Measurements from ENCODE around the gene UNC5B.

Gene UNC5B

DNA sequence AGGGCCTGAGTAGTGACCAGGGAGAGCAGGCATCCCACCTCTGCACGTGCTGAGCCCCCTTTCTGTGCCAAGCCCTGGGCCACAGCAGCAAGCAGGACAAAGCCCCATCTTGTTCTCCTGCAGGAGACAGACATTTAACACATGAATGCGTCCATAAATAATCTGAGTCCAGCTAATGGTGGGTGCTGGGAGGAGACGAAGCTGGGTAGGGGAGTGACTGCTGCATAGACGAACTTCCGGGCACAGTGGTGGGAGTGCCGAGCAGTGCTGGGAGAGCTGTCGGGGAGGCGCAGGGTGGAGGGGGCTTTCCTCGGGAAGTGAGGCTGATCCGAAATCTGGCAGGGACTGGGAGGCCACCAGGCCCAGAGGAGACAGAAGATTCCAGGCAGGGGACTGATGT is 71.5 kb downstream of the UNC5B start:
- H3K36me3 ChIP-seq (ENCODE audit: control insufficient read depth in 1 of 2, insufficient read depth in 2 of 2, low read length in 2 of 2) = peaks cover 86 to 89% of the 10 kb centered on the region in 2 experiments
- no peak overlapping the region for H3K27ac ChIP-seq (ENCODE audit: low read depth, low read length)
- no peak overlapping the region for H2BK120ac ChIP-seq (ENCODE audit: insufficient read depth, low read length, poor library complexity)
- H3K79me2 ChIP-seq (ENCODE audit: control insufficient read depth, insufficient read depth, low read length, poor library complexity) = no peaks in the 10 kb centered on the region
- no peak overlapping the region for H3K23ac ChIP-seq (ENCODE audit: low read length)
- H3K18ac ChIP-seq (ENCODE audit: low read length) = no peak overlapping the region
- no peak overlapping the region for H3K4me2 ChIP-seq (ENCODE audit: low read length)
- H2AFZ ChIP-seq (ENCODE audit: insufficient read depth, low read length, poor library complexity) = no peak overlapping the region
- no peak overlapping the region for H2AK5ac ChIP-seq (ENCODE audit: low read length)
- no peak overlapping the region for H3K9ac ChIP-seq (ENCODE audit: low read length)
- H3K4me3 ChIP-seq (ENCODE audit: low read depth, low read length) = no peak overlapping the region
- no peak overlapping the region for H4K12ac ChIP-seq (ENCODE audit: low read depth, low read length)
- no peak overlapping the region for H2BK12ac ChIP-seq (ENCODE audit: low read length)
- H4K8ac ChIP-seq (ENCODE audit: low read depth, low read length) = no peak overlapping the region
- no CpG with 5 or more reads among the region's 10 CpGs for WGBS (ENCODE audit: extremely low coverage, insufficient coverage, insufficient read length)
- H4K91ac ChIP-seq (ENCODE audit: low read depth, low read length) = no peak overlapping the region
- H3K4ac ChIP-seq (ENCODE audit: low read depth, low read length) = no peak overlapping the region
- no peak overlapping the region for H3K14ac ChIP-seq (ENCODE audit: low read length)
- H3K4me1 ChIP-seq (ENCODE audit: control insufficient read depth in 1 of 2, insufficient read depth in 2 of 2, low read length in 2 of 2) = peaks cover 0 to under 1% of the 10 kb centered on the region in 2 experiments
- no peaks in the 10 kb centered on the region for H3K79me1 ChIP-seq (ENCODE audit: low read length)
- peaks cover 4% of the 10 kb centered on the region for H3K9me3 ChIP-seq (ENCODE audit: insufficient read depth, low read depth, low read length)
- H2BK5ac ChIP-seq (ENCODE audit: low read depth, low read length, poor library complexity) = no peak overlapping the region
- no peak for DNase-seq
- no peaks in the 10 kb centered on the region for H3K27me3 ChIP-seq (ENCODE audit: insufficient read depth, low read length)

DNA sequence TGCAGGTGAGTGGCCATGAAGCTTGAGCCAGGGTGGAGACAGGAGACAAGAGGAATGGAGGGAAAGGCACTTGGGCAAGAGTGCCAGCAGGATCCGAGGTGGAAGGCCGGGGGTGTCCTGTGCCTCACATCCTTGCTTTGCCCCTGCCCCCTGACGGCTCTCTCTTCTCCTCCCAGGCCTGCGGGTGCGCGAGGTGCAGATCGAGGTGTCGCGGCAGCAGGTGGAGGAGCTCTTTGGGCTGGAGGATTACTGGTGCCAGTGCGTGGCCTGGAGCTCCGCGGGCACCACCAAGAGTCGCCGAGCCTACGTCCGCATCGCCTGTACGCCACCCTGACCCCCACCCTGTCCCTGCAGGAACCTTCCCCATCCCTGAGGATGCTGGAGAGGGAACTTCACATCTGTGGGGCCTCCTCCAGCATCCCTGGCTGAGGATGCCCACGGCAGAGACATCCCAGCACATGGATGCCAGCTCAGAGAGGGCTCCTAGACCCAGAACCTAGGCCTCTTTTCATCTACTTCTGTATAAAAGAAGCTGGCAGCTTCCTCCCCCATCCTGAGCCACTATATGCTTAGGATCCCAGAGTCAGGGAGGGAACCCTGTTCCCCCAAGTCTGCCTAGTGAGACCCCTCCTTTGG is 72.3 kb downstream of the UNC5B start:
- no peak overlapping the region for H4K8ac ChIP-seq (ENCODE audit: low read depth, low read length)
- no peak overlapping the region for H3K4me2 ChIP-seq (ENCODE audit: low read length)
- no peak overlapping the region for H3K18ac ChIP-seq (ENCODE audit: low read length)
- H2BK5ac ChIP-seq (ENCODE audit: low read depth, low read length, poor library complexity) = no peak overlapping the region
- peaks cover 4% of the 10 kb centered on the region for H3K9me3 ChIP-seq (ENCODE audit: insufficient read depth, low read depth, low read length)
- no peaks in the 10 kb centered on the region for H3K79me1 ChIP-seq (ENCODE audit: low read length)
- no peak overlapping the region for H3K14ac ChIP-seq (ENCODE audit: low read length)
- H3K4ac ChIP-seq (ENCODE audit: low read depth, low read length) = no peak overlapping the region
- no peak overlapping the region for H3K9ac ChIP-seq (ENCODE audit: low read length)
- DNase-seq = no peak
- no peak overlapping the region for H3K23ac ChIP-seq (ENCODE audit: low read length)
- H2AK5ac ChIP-seq (ENCODE audit: low read length) = no peak overlapping the region
- H3K36me3 ChIP-seq (ENCODE audit: control insufficient read depth in 1 of 2, insufficient read depth in 2 of 2, low read length in 2 of 2) = peaks cover 87 to 90% of the 10 kb centered on the region in 2 experiments
- H3K27me3 ChIP-seq (ENCODE audit: insufficient read depth, low read length) = no peaks in the 10 kb centered on the region
- WGBS (ENCODE audit: extremely low coverage, insufficient coverage, insufficient read length) = no CpG with 5 or more reads among the region's 19 CpGs
- no peak overlapping the region for H2AFZ ChIP-seq (ENCODE audit: insufficient read depth, low read length, poor library complexity)
- H3K4me1 ChIP-seq (ENCODE audit: control insufficient read depth in 1 of 2, insufficient read depth in 2 of 2, low read length in 2 of 2) = no peaks in the 10 kb centered on the region
- H3K27ac ChIP-seq (ENCODE audit: low read depth, low read length) = no peak overlapping the region
- no peak overlapping the region for H4K12ac ChIP-seq (ENCODE audit: low read depth, low read length)
- no peaks in the 10 kb centered on the region for H3K79me2 ChIP-seq (ENCODE audit: control insufficient read depth, insufficient read depth, low read length, poor library complexity)
- no peak overlapping the region for H4K91ac ChIP-seq (ENCODE audit: low read depth, low read length)
- H2BK120ac ChIP-seq (ENCODE audit: insufficient read depth, low read length, poor library complexity) = no peak overlapping the region
- no peak overlapping the region for H3K4me3 ChIP-seq (ENCODE audit: low read depth, low read length)
- no peak overlapping the region for H2BK12ac ChIP-seq (ENCODE audit: low read length)

DNA sequence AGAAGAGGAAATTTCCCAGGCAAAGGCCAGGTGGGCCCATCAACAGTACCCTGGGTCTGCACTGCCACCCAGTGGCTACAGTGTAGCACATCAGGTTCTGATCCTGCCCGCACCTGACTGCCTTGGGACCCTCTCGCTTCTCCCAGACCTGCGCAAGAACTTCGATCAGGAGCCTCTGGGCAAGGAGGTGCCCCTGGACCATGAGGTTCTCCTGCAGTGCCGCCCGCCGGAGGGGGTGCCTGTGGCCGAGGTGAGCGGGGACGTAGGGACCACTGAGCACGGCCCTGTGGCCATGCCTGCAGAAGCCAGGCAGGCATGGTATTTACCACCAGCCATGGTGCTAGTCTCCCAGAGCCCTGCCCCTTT is 72.8 kb downstream of the UNC5B start:
- no peak overlapping the region for H3K18ac ChIP-seq (ENCODE audit: low read length)

DNA sequence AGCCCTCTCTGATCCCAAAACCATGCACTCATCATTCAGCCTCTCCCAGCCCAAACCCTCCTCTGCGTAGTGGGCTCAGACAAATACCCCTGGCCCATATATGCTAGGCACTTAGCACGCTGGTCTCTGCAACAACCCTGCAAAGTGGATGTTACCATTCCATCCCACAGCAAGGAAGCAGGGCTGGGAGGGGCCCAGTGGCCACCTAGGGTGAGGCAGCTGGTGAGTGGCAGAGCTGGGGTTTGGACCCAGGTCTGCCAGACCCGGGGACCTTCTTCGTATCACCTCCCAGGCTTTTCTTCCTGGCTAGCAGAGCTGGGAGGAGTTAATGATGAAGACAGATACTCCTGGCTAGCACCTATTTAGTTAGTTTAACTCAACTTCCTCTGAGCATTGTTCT is 73.6 kb downstream of the UNC5B start:
- Histone ChIP-seq H2BK12ac (ENCODE audit: low read length) (no peak overlapping the region), H4K12ac (ENCODE audit: low read depth, low read length) (no peak overlapping the region), H4K91ac (ENCODE audit: low read depth, low read length) (no peak overlapping the region), H4K8ac (ENCODE audit: low read depth, low read length) (no peak overlapping the region), H2BK120ac (ENCODE audit: insufficient read depth, low read length, poor library complexity) (no peak overlapping the region), H3K9me3 (ENCODE audit: insufficient read depth, low read depth, low read length) (peaks cover 4% of the 10 kb centered on the region), H3K79me2 (ENCODE audit: control insufficient read depth, insufficient read depth, low read length, poor library complexity) (no peaks in the 10 kb centered on the region), H3K79me1 (ENCODE audit: low read length) (no peaks in the 10 kb centered on the region), H3K27me3 (ENCODE audit: insufficient read depth, low read length) (no peaks in the 10 kb centered on the region), H2AK5ac (ENCODE audit: low read length) (no peak overlapping the region), H3K9ac (ENCODE audit: low read length) (no peak overlapping the region), H3K27ac (ENCODE audit: low read depth, low read length) (no peak overlapping the region), H3K18ac (ENCODE audit: low read length) (no peak overlapping the region), H3K4ac (ENCODE audit: low read depth, low read length) (no peak overlapping the region), H2AFZ (ENCODE audit: insufficient read depth, low read length, poor library complexity) (no peak overlapping the region), H3K4me3 (ENCODE audit: low read depth, low read length) (no peak overlapping the region), H3K23ac (ENCODE audit: low read length) (no peak overlapping the region), H3K36me3 (ENCODE audit: control insufficient read depth in 1 of 2, insufficient read depth in 2 of 2, low read length in 2 of 2) (peaks cover 89 to 93% of the 10 kb centered on the region in 2 experiments), H3K4me1 (ENCODE audit: control insufficient read depth in 1 of 2, insufficient read depth in 2 of 2, low read length in 2 of 2) (no peaks in the 10 kb centered on the region), H2BK5ac (ENCODE audit: low read depth, low read length, poor library complexity) (no peak overlapping the region), H3K4me2 (ENCODE audit: low read length) (no peak overlapping the region), H3K14ac (ENCODE audit: low read length) (no peak overlapping the region)
- no peak for DNase-seq
- no CpG with 5 or more reads among the region's 4 CpGs for WGBS (ENCODE audit: extremely low coverage, insufficient coverage, insufficient read length)

More for the DNA sequence above, 72.8 kb downstream of the UNC5B start:
- no peaks in the 10 kb centered on the region for H3K27me3 ChIP-seq (ENCODE audit: insufficient read depth, low read length)
- no peak overlapping the region for H2AFZ ChIP-seq (ENCODE audit: insufficient read depth, low read length, poor library complexity)
- H4K91ac ChIP-seq (ENCODE audit: low read depth, low read length) = no peak overlapping the region
- H2AK5ac ChIP-seq (ENCODE audit: low read length) = no peak overlapping the region
- no peak overlapping the region for H3K27ac ChIP-seq (ENCODE audit: low read depth, low read length)
- peak; percentile 7 to 58 for DNase-seq
- peaks cover 4% of the 10 kb centered on the region for H3K9me3 ChIP-seq (ENCODE audit: insufficient read depth, low read depth, low read length)
- no peaks in the 10 kb centered on the region for H3K4me1 ChIP-seq (ENCODE audit: control insufficient read depth in 1 of 2, insufficient read depth in 2 of 2, low read length in 2 of 2)
- H3K79me1 ChIP-seq (ENCODE audit: low read length) = no peaks in the 10 kb centered on the region
- H3K4me3 ChIP-seq (ENCODE audit: low read depth, low read length) = no peak overlapping the region
- no peak overlapping the region for H3K14ac ChIP-seq (ENCODE audit: low read length)
- H3K23ac ChIP-seq (ENCODE audit: low read length) = no peak overlapping the region
- H3K4ac ChIP-seq (ENCODE audit: low read depth, low read length) = no peak overlapping the region
- no peak overlapping the region for H2BK5ac ChIP-seq (ENCODE audit: low read depth, low read length, poor library complexity)
- H2BK120ac ChIP-seq (ENCODE audit: insufficient read depth, low read length, poor library complexity) = no peak overlapping the region
- H3K4me2 ChIP-seq (ENCODE audit: low read length) = no peak overlapping the region
- no peak overlapping the region for H2BK12ac ChIP-seq (ENCODE audit: low read length)
- H3K9ac ChIP-seq (ENCODE audit: low read length) = no peak overlapping the region
- peaks cover 86 to 89% of the 10 kb centered on the region in 2 experiments for H3K36me3 ChIP-seq (ENCODE audit: control insufficient read depth in 1 of 2, insufficient read depth in 2 of 2, low read length in 2 of 2)
- no peak overlapping the region for H4K12ac ChIP-seq (ENCODE audit: low read depth, low read length)
- no peak overlapping the region for H4K8ac ChIP-seq (ENCODE audit: low read depth, low read length)
- H3K79me2 ChIP-seq (ENCODE audit: control insufficient read depth, insufficient read depth, low read length, poor library complexity) = no peaks in the 10 kb centered on the region
- WGBS (ENCODE audit: extremely low coverage, insufficient coverage, insufficient read length) = no CpG with 5 or more reads among the region's 11 CpGs
